Neural cell (in vitro differentiated cells): ENCODE data around the gene ANKS1B. TPM values are rescaled to one million over a fixed set of nuclear protein-coding genes. Genes with fewer than 3 reads are reported as not detected.
A peak's percentile ranks its signal among the peaks of the same experiment; 100 is the strongest.

ENCODE experiments used
- H2AFZ ChIP-seq: fragments of 200-600, 300-800 bp; sonication (generic), shearing (Covaris generic); 2 replicates; pipeline ENCODE4 v1.6.0; 2014; ENCODE audit warnings: low read depth, mild to moderate bottlenecking, antibody characterized with exemption, low read length, moderate library complexity
- H3F3A ChIP-seq: fragments of 200-600 bp; shearing (Covaris generic); 2 replicates; pipeline ENCODE4 v1.6.1; 2016; ENCODE audit warnings: mild to moderate bottlenecking, moderate library complexity, mixed read lengths, antibody characterized with exemption, low read length; ENCODE audit not compliant: insufficient read depth, poor library complexity, severe bottlenecking
- H3K27ac ChIP-seq: fragments of 200-600, 300-800 bp; sonication (generic), shearing (Covaris generic); 2 replicates; pipeline ENCODE4 v1.5.1; 2014; ENCODE audit warnings: mild to moderate bottlenecking, low read length, moderate library complexity
- H3K27me3 ChIP-seq: fragments of 300-800, 200-600 bp; sonication (generic), shearing (Covaris generic); 2 replicates; pipeline ENCODE4 v1.6.0; 2014; ENCODE audit warnings: mild to moderate bottlenecking, low read depth, low read length, moderate library complexity; ENCODE audit not compliant: insufficient read depth
- H3K36me3 ChIP-seq: fragments of 300-800, 200-600 bp; sonication (generic), shearing (Covaris generic); 2 replicates; pipeline ENCODE4 v1.5.1; 2014; ENCODE audit warnings: mild to moderate bottlenecking, antibody characterized with exemption, low read length, moderate library complexity; ENCODE audit not compliant: insufficient read depth
- H3K4me2 ChIP-seq: fragments of 300-800, 200-600 bp; sonication (generic), shearing (Covaris generic); 2 replicates; pipeline ENCODE4 v1.6.0; 2014; ENCODE audit warnings: mild to moderate bottlenecking, low read length
- H3K4me3 ChIP-seq: fragments of 300-800, 200-600 bp; sonication (generic), shearing (Covaris generic); 2 replicates; pipeline ENCODE4 v1.5.1; 2014; ENCODE audit warnings: mild to moderate bottlenecking, low read length, moderate library complexity
- H3K79me2 ChIP-seq: fragments of 200-600 bp; shearing (Covaris generic); replicated peaks from 2 replicates; pipeline ENCODE4 v1.6.0; 2014; ENCODE audit warnings: mild to moderate bottlenecking, low read length, moderate library complexity; ENCODE audit not compliant: insufficient read depth
- H3K9ac ChIP-seq: fragments of 300-800, 200-600 bp; sonication (generic), shearing (Covaris generic); 2 replicates; pipeline ENCODE4 v1.6.1; 2016; ENCODE audit warnings: mild to moderate bottlenecking, low read length, mixed read lengths
- H3K9me2 ChIP-seq: fragments of 200-600 bp; shearing (Covaris generic); 2 replicates; pipeline ENCODE4 v1.6.1; 2016; ENCODE audit warnings: mild to moderate bottlenecking, low read length, mixed read lengths; ENCODE audit not compliant: insufficient read depth
- H3K9me3 ChIP-seq: fragments of 200-600, 300-800 bp; sonication (generic), shearing (Covaris generic); 2 replicates; pipeline ENCODE4 v1.6.1; 2016; ENCODE audit warnings: mild to moderate bottlenecking, mixed run types, low read length, moderate library complexity, mixed read lengths
- H4K20me1 ChIP-seq: fragments of 200-600 bp; shearing (Covaris generic); 2 replicates; pipeline ENCODE4 v1.6.1; 2016; ENCODE audit warnings: mild to moderate bottlenecking, mixed run types; ENCODE audit not compliant: insufficient read depth
- CTCF ChIP-seq: fragments of 450-650 bp; IDR thresholded peaks from 2 replicates; pipeline ENCODE4 v1.5.1; 2014; ENCODE audit warnings: antibody characterized with exemption, mild to moderate bottlenecking, moderate library complexity; ENCODE audit not compliant: poor library complexity, severe bottlenecking
- EP300 ChIP-seq: fragments of 450-650 bp; conservative IDR thresholded peaks from 2 replicates; pipeline ENCODE4 v1.6.1; 2014; ENCODE audit warnings: antibody characterized with exemption, mild to moderate bottlenecking, moderate library complexity; ENCODE audit not compliant: poor library complexity, severe bottlenecking
- EZH2 ChIP-seq: fragments of 200-600, 300-800 bp; shearing (Covaris generic), sonication (generic); IDR thresholded peaks from 2 replicates; pipeline ENCODE4 v1.6.1; 2014; ENCODE audit warnings: antibody characterized with exemption, low read length, borderline replicate concordance, mild to moderate bottlenecking; ENCODE audit not compliant: insufficient read depth, poor library complexity, severe bottlenecking
- MXI1 ChIP-seq: fragments of 450-650 bp; conservative IDR thresholded peaks from 2 replicates; pipeline ENCODE4 v1.6.1; 2014; ENCODE audit warnings: antibody characterized with exemption, mild to moderate bottlenecking; ENCODE audit not compliant: poor library complexity, severe bottlenecking
- POLR2AphosphoS5 ChIP-seq: IDR thresholded peaks from 2 replicates; pipeline ENCODE4 v1.6.1; 2012
- RAD21 ChIP-seq: fragments of 450-650 bp; conservative IDR thresholded peaks from 2 replicates; pipeline ENCODE4 v1.6.1; 2014; ENCODE audit warnings: antibody characterized with exemption, mild to moderate bottlenecking, moderate library complexity
- SMC3 ChIP-seq: fragments of 450-650 bp; conservative IDR thresholded peaks from 2 replicates; pipeline ENCODE4 v1.6.1; 2014; ENCODE audit warnings: antibody characterized with exemption, mild to moderate bottlenecking, moderate library complexity; ENCODE audit not compliant: poor library complexity
- TAF1 ChIP-seq: IDR thresholded peaks from 2 replicates; pipeline ENCODE4 v1.6.1; 2012; ENCODE audit warnings: low read depth
- polyA plus RNA-seq: library from polyadenylated mRNA; depleted of rRNA; stranded (reverse); fragments of >200 nt; gene quantifications from 2 replicates; pipeline ENCODE4 v1.2.3, GENCODE V29; 2014

The ANKS1B gene
- polyA plus RNA-seq, 1 donor from 2014 or later = 65.6 TPM

- Histone ChIP-seq H3K27me3 (no peaks in the 10 kb centered on the region), H4K20me1 (no peaks in the 10 kb centered on the region), H3K36me3 (no peaks in the 10 kb centered on the region), H2AFZ (no peak overlapping the region), H3F3A (peaks cover 3% of the 10 kb centered on the region), H3K4me3 (no peak overlapping the region), H3K27ac (no peak overlapping the region), H3K79me2 (no peaks in the 10 kb centered on the region), H3K4me2 (no peak overlapping the region), H3K9me2 (no peaks in the 10 kb centered on the region), H3K9ac (no peak overlapping the region), H3K9me3 (no peaks in the 10 kb centered on the region)
- TF ChIP-seq SMC3 = no peak
Observed at GRCh38 chr12:98896938-98897337, 1087.8 kb downstream of the ANKS1B start.

- H3K4me2 ChIP-seq = no peak overlapping the region
- peak overlapping the region; percentile 59 for H3K27ac ChIP-seq
- no peaks in the 10 kb centered on the region for H4K20me1 ChIP-seq
- H3K4me3 ChIP-seq = peak overlapping the region; percentile 71
- peaks cover 3% of the 10 kb centered on the region for H3F3A ChIP-seq
- H3K9me2 ChIP-seq = no peaks in the 10 kb centered on the region
- peaks cover 4% of the 10 kb centered on the region for H3K79me2 ChIP-seq
- H2AFZ ChIP-seq = no peak overlapping the region
- H3K9ac ChIP-seq = peak overlapping the region; percentile 69
- H3K36me3 ChIP-seq = no peaks in the 10 kb centered on the region
- no peaks in the 10 kb centered on the region for H3K27me3 ChIP-seq
- TF ChIP-seq CTCF = peak; percentile 46
- peak; percentile 50 for TF ChIP-seq SMC3
- no peak for TF ChIP-seq EZH2
- TF ChIP-seq RAD21 = peak; percentile 58
- TF ChIP-seq TAF1 = no peak
- peak; percentile 64 for TF ChIP-seq MXI1
- TF ChIP-seq EP300 = peak; percentile 24
- no peak for TF ChIP-seq POLR2AphosphoS5
- H3K9me3 ChIP-seq = no peaks in the 10 kb centered on the region
Observed at GRCh38 chr12:98895086-98895651, 1089.6 kb downstream of the ANKS1B start.

GRCh38 chr12:98894412-98895085 lies 1090.2 kb downstream of the ANKS1B start:
- Histone ChIP-seq H3K4me3 (peak overlapping the region; percentile 76), H2AFZ (no peak overlapping the region), H3K9ac (peak overlapping the region; percentile 78), H3K4me2 (peak overlapping the region; percentile 89), H3K9me3 (no peaks in the 10 kb centered on the region), H3K36me3 (no peaks in the 10 kb centered on the region), H3K27me3 (no peaks in the 10 kb centered on the region), H3F3A (peaks cover 3% of the 10 kb centered on the region), H3K27ac (peak overlapping the region; percentile 59), H3K79me2 (peaks cover 10% of the 10 kb centered on the region), H4K20me1 (no peaks in the 10 kb centered on the region), H3K9me2 (no peaks in the 10 kb centered on the region)
- no peak for TF ChIP-seq EZH2
- TF ChIP-seq RAD21 = peak; percentile 34
- peak; percentile 65 for TF ChIP-seq MXI1
- TF ChIP-seq EP300 = no peak
- peak; percentile 54 for TF ChIP-seq POLR2AphosphoS5
